A172 (cell line): ENCODE measurements around the gene RPN1. TPM values are rescaled to one million over a fixed set of nuclear protein-coding genes. Genes with fewer than 3 reads are reported as not detected.
"Not testable (repeated sequence)": the region's sequence is repeated elsewhere in the genome, so short reads cannot be mapped to it uniquely, and the experiment has no call there.

ENCODE experiments used
- DNase-seq: peaks from one replicate; pipeline ENCODE4 v3.0.0-alpha.2; 2015; ENCODE audit warnings: low spot score
- total RNA-seq: library from RNA; depleted of rRNA; stranded (reverse); fragments of >200 nt; shearing (Covaris generic); gene quantifications from 2 replicates; pipeline ENCODE4 v1.2.3, GENCODE V29; 2014; rRNA removed

The RPN1 gene
- total RNA-seq, result 407 and 425 TPM in 2 replicates

GRCh38 chr3:128650096-128651050 lies at the start of gene RPN1:
Gene RPN1 (minus strand): TSS chr3:128650818. CDS start chr3:128650800, 18 bp downstream.
- DNase-seq, result peak; percentile 92

GRCh38 chr3:128698211-128699047 lies 47.8 kb upstream of the RPN1 start:
- no peak for DNase-seq

GRCh38 chr3:128697341-128697740 lies 46.7 kb upstream of the RPN1 start:
- DNase-seq, result no peak

GRCh38 chr3:128693696-128694095 lies 43.1 kb upstream of the RPN1 start:
- DNase-seq, result no peak

GRCh38 chr3:128689060-128689459 lies 38.4 kb upstream of the RPN1 start:
- DNase-seq, result no peak

- DNase-seq, result no peak
Observed at GRCh38 chr3:128686465-128686864, 35.8 kb upstream of the RPN1 start.

GRCh38 chr3:128684986-128685726 lies 34.5 kb upstream of the RPN1 start:
- no peak for DNase-seq

GRCh38 chr3:128683957-128684356 lies 33.3 kb upstream of the RPN1 start:
- DNase-seq, result no peak

GRCh38 chr3:128681369-128681829 lies 30.8 kb upstream of the RPN1 start:
- DNase-seq, result no peak

- DNase-seq, result peak; percentile 98
Observed at GRCh38 chr3:128680603-128681368, 30.2 kb upstream of the RPN1 start.

- no peak for DNase-seq
Observed at GRCh38 chr3:128679338-128679737, 28.7 kb upstream of the RPN1 start.

- DNase-seq, result not testable (repeated sequence)
Observed at GRCh38 chr3:128675802-128676201, 25.2 kb upstream of the RPN1 start.

- no peak for DNase-seq
Observed at GRCh38 chr3:128674161-128674784, 23.7 kb upstream of the RPN1 start.

GRCh38 chr3:128667641-128668040 lies 17.0 kb upstream of the RPN1 start:
- DNase-seq, result no peak

- DNase-seq, result no peak
Observed at GRCh38 chr3:128665362-128666021, 14.9 kb upstream of the RPN1 start.

GRCh38 chr3:128663151-128663550 lies 12.5 kb upstream of the RPN1 start:
- no peak for DNase-seq

- DNase-seq, result no peak
Observed at GRCh38 chr3:128655531-128655930, 4.9 kb upstream of the RPN1 start.

- DNase-seq, result not testable (repeated sequence)
Observed at GRCh38 chr3:128653993-128654805, 3.6 kb upstream of the RPN1 start.
